GM12878 (cell line): Measurements from ENCODE around the gene GDF3. TPM values are rescaled to one million over a fixed set of nuclear protein-coding genes. Genes with fewer than 3 reads are reported as not detected.
"Not testable (repeated sequence)": the region's sequence is repeated elsewhere in the genome, so short reads cannot be mapped to it uniquely, and the experiment has no call there.

Source experiments
- ATAC-seq: fragments of 200-7000 bp; cut with Tn5 transposase; 3 replicates; pipeline ENCODE4 v1.9.1; 2020; ENCODE audit warnings: mild to moderate bottlenecking, moderate library complexity
- BruUV-seq: library from RNA; stranded (reverse); fragments of 400-500 nt; replicated peaks from 2 replicates; lab custom pipeline; 2021; lab: Mats Ljungman, UMichigan
- CTCF ChIA-PET: fragments of 300-600 bp; sonication (Branson Sonifier 250); formaldehyde crosslinking; extraction: SDS; loops from one replicate; lab custom pipeline; 2021; ENCODE audit warnings: inconsistent platforms; lab: Yijun Ruan, JAX
- POLR2A ChIA-PET: fragments of 350-600 bp; formaldehyde crosslinking; extraction: SDS; loops from one replicate; lab custom pipeline; 2021; ENCODE audit warnings: inconsistent platforms; lab: Charles Lee
- RAD21 ChIA-PET: fragments of 300-600 bp; sonication (Branson Sonifier 250); formaldehyde crosslinking; loops from one replicate; lab custom pipeline; 2023; ENCODE audit warnings: antibody characterized with exemption; ENCODE audit not compliant: unreplicated experiment; lab: Charles Lee
- SMC1A ChIA-PET: fragments of 300-600 bp; sonication (Branson Sonifier 250); formaldehyde crosslinking; loops from one replicate; lab custom pipeline; 2023; ENCODE audit not compliant: unreplicated experiment, uncharacterized antibody; lab: Charles Lee
- DNase-seq: peaks from one replicate; pipeline ENCODE4 v3.0.0-alpha.2; 2011; ENCODE audit warnings: low read depth, low spot score
- FAIRE-seq: peaks from 3 replicates; lab custom pipeline; 2011; peaks lifted over from hg19 to GRCh38; lab: Jason Lieb, UNC
- H2AFZ ChIP-seq: 2 replicates; pipeline ENCODE4 v1.6.0; 2011; ENCODE audit warnings: low read depth, low read length, control low read depth; ENCODE audit not compliant: control insufficient read depth
- H3K27ac ChIP-seq: 2 replicates; pipeline ENCODE4 v1.5.1; 2011; ENCODE audit warnings: control low read depth; ENCODE audit not compliant: control insufficient read depth, insufficient read depth
- H3K27me3 ChIP-seq, 2 experiments: replicated peaks in 1 of 2; 2 replicates each; pipeline versions ENCODE4 v1.6.0 to v1.6.1; 2011; ENCODE audit warnings: low read length in 1 of 2; ENCODE audit not compliant: control insufficient read depth in 2 of 2, insufficient read depth in 2 of 2
- H3K36me3 ChIP-seq, 2 experiments: 2 replicates each; pipeline ENCODE4 v1.5.1; 2011; ENCODE audit warnings: low read length in 1 of 2; ENCODE audit not compliant: control insufficient read depth in 2 of 2, insufficient read depth in 2 of 2
- H3K4me1 ChIP-seq: 2 replicates; pipeline ENCODE4 v1.6.1; 2011; ENCODE audit warnings: mild to moderate bottlenecking, low read length, moderate library complexity, mixed read lengths; ENCODE audit not compliant: control insufficient read depth, insufficient read depth
- H3K4me2 ChIP-seq: 2 replicates; pipeline ENCODE4 v1.6.0; 2011; ENCODE audit warnings: control low read depth; ENCODE audit not compliant: control insufficient read depth, insufficient read depth
- H3K4me3 ChIP-seq: fragments of 200-600 bp; sonication (generic); 2 replicates; pipeline ENCODE4 v1.5.1; 2016
- H3K79me2 ChIP-seq: 2 replicates; pipeline ENCODE4 v1.6.0; 2011; ENCODE audit warnings: low read length; ENCODE audit not compliant: control insufficient read depth, insufficient read depth
- H3K9ac ChIP-seq: 2 replicates; pipeline ENCODE4 v1.8.0; 2011; ENCODE audit warnings: low read length, control low read depth, mixed read lengths; ENCODE audit not compliant: control insufficient read depth, insufficient read depth
- H3K9me3 ChIP-seq: replicated peaks from 3 replicates; pipeline ENCODE4 v1.5.1; 2011; ENCODE audit warnings: mild to moderate bottlenecking, low read length; ENCODE audit not compliant: control insufficient read depth, insufficient read depth
- H4K20me1 ChIP-seq: 2 replicates; pipeline ENCODE4 v1.6.0; 2011; ENCODE audit not compliant: control insufficient read depth, insufficient read depth
- NFYB ChIP-seq: IDR thresholded peaks from 2 replicates; pipeline ENCODE4 v1.6.1; 2011; ENCODE audit warnings: low read depth, mild to moderate bottlenecking, low read length, improper control_type of control experiment, moderate library complexity; ENCODE audit not compliant: insufficient read depth
- RUNX3 ChIP-seq: IDR thresholded peaks from 2 replicates; pipeline ENCODE4 v1.6.1; 2012; ENCODE audit warnings: low read length, inconsistent platforms
- SP1 ChIP-seq: IDR thresholded peaks from one replicate; pipeline ENCODE4 v1.6.1; 2011; ENCODE audit warnings: low read depth, low read length
- WGBS: methylation state at CpG from one replicate; pipeline ENCODE4 v1.1.6; 2016; ENCODE audit warnings: low lambda C conversion rate; ENCODE audit not compliant: insufficient replicate concordance, insufficient coverage; ENCODE audit errors: missing lambda C conversion rate; 5-methylcytosine and 5-hydroxymethylcytosine counted together
- in situ Hi-C: fragments of 300-500 bp; cut with MboI; formaldehyde crosslinking; loops from 9 replicates; pipeline ENCODE4 v1.14.3; 2018; ENCODE audit warnings: mixed read lengths
- intact Hi-C: fragments of 100-400 bp; cut with micrococcal nuclease; formaldehyde crosslinking; loops from one replicate; pipeline ENCODE4 v1.14.2; 2022; ENCODE audit not compliant: unreplicated experiment
- polyA plus RNA-seq, 11 experiments: library from polyadenylated mRNA; depleted of rRNA in 4 of 11; unstranded in 6 of 11; stranded (reverse) in 5 of 11; fragments of >200 nt; fragmentation: Nextera tagmentation in 4 of 11; fragmentation: Illumina TruSeq in 1 of 11; extraction: Ambion mirVana in 4 of 11; extraction: Trizol in 1 of 11; gene quantifications; 1 replicate in 1 of 11; 2 replicates in 10 of 11; pipeline versions ENCODE4 v1.2.1 to v1.2.3, GENCODE V29; 2011 to 2016; ENCODE audit warnings: inconsistent platforms in 2 of 11, missing spikeins in 2 of 11, low read depth in 1 of 11
- total RNA-seq, 4 experiments: library from RNA; depleted of rRNA in 3 of 4; stranded (reverse); fragments of >200 nt in 3 of 4; fragmentation: Illumina TruSeq in 1 of 4; extraction: Trizol in 1 of 4; gene quantifications; 2 replicates each; pipeline versions ENCODE4 v1.2.1 to v1.2.3, GENCODE V29; 2013 to 2021

Gene GDF3
- total and polyA plus RNA-seq, 10 of the 15 experiments (the other 5 are each of a cell fraction or from before 2014, with no cell fraction given): not detected

- WGBS: 3% methylated on average over 40 of the region's 40 CpGs
- H3K27ac ChIP-seq, H2AFZ ChIP-seq, H3K9me3 ChIP-seq, FAIRE-seq, H3K9ac ChIP-seq, H3K36me3 ChIP-seq, BruUV-seq, H3K4me1 ChIP-seq, H3K27me3 ChIP-seq, H4K20me1 ChIP-seq, H3K4me3 ChIP-seq, in situ Hi-C loops, H3K79me2 ChIP-seq, DNase-seq: not testable (repeated sequence)
- ATAC-seq: peak; percentile 17
- POLR2A ChIA-PET: interaction anchor here (0.6 kb wide), 1 partner anchor 329 kb away, joined by 4 read pairs; no protein-coding TSS in a partner anchor
- SMC1A ChIA-PET: interaction anchor here (0.6 to 1.1 kb wide), 2 partner anchors 40 to 420 kb away, joined by 3 read pairs; no protein-coding TSS in a partner anchor
- CTCF ChIA-PET: interaction anchor here (0.6 to 3.7 kb wide), 8 partner anchors 11 to 469 kb away, joined by 3 to 25 read pairs (median 4); no protein-coding TSS in a partner anchor
- peak overlapping the region; percentile 55; the same call in 1 of the 2 replicates for H3K4me2 ChIP-seq
- RAD21 ChIA-PET: interaction anchor here (1.2 kb wide), 1 partner anchor 330 kb away, joined by 3 read pairs; no protein-coding TSS in a partner anchor
- intact Hi-C loops: loop anchor here (10.0 kb wide), 1 partner anchor 164 kb away; no protein-coding TSS in a partner anchor
- TF ChIP-seq SP1: peak; percentile 50
- TF ChIP-seq RUNX3: peak; percentile 61
- peak; percentile 70 for TF ChIP-seq NFYB
These were observed 55.2 kb downstream of the GDF3 start for GRCh38 chr12:7640123-7640995.

Other genes starting within 250 kb of the GDF3 start
Only the 7 nearest of the 8 such genes appear.
- not detected in 2 replicates for gene CD163, start 192.0 kb downstream of the GDF3 start, total RNA-seq (2014; rRNA removed)
- not detected in 2 replicates for gene CD163, start 192.0 kb downstream of the GDF3 start, total RNA-seq (2014; rRNA removed; fragmentation: Illumina TruSeq; extraction: Trizol)
- gene CD163, start 192.0 kb downstream of the GDF3 start, total RNA-seq (2021): 0.27 and 0.74 TPM in 2 replicates
- not detected in 2 replicates for gene CD163, start 192.0 kb downstream of the GDF3 start, polyA plus RNA-seq (2011; rRNA removed)
- not detected in 2 replicates for gene CD163, start 192.0 kb downstream of the GDF3 start, polyA plus RNA-seq (2014; fragmentation: Illumina TruSeq; extraction: Trizol)
- not detected for gene CD163, start 192.0 kb downstream of the GDF3 start, polyA plus RNA-seq (2014; fragmentation: Nextera tagmentation; extraction: Ambion mirVana)
- gene CD163, start 192.0 kb downstream of the GDF3 start, polyA plus RNA-seq (2014; rRNA removed): not detected in 2 replicates
- not detected for gene CD163, start 192.0 kb downstream of the GDF3 start, polyA plus RNA-seq (2016; fragmentation: Nextera tagmentation; extraction: Ambion mirVana)
- gene APOBEC1, start 29.9 kb downstream of the GDF3 start, total RNA-seq (2014; rRNA removed): not detected in 2 replicates
- gene APOBEC1, start 29.9 kb downstream of the GDF3 start, total RNA-seq (2014; rRNA removed; fragmentation: Illumina TruSeq; extraction: Trizol): not detected in 2 replicates
- not detected in 2 replicates for gene APOBEC1, start 29.9 kb downstream of the GDF3 start, total RNA-seq (2021)
- not detected in 2 replicates for gene APOBEC1, start 29.9 kb downstream of the GDF3 start, polyA plus RNA-seq (2011; rRNA removed)
- gene APOBEC1, start 29.9 kb downstream of the GDF3 start, polyA plus RNA-seq (2014; fragmentation: Illumina TruSeq; extraction: Trizol): not detected in 2 replicates
- gene APOBEC1, start 29.9 kb downstream of the GDF3 start, polyA plus RNA-seq (2014; fragmentation: Nextera tagmentation; extraction: Ambion mirVana): not detected
- not detected in 2 replicates for gene APOBEC1, start 29.9 kb downstream of the GDF3 start, polyA plus RNA-seq (2014; rRNA removed)
- gene APOBEC1, start 29.9 kb downstream of the GDF3 start, polyA plus RNA-seq (2016; fragmentation: Nextera tagmentation; extraction: Ambion mirVana): not detected
- gene DPPA3, start 15.7 kb upstream of the GDF3 start, total RNA-seq (2014; rRNA removed): not detected in 2 replicates
- gene DPPA3, start 15.7 kb upstream of the GDF3 start, total RNA-seq (2014; rRNA removed; fragmentation: Illumina TruSeq; extraction: Trizol): not detected in 2 replicates
- not detected in 2 replicates for gene DPPA3, start 15.7 kb upstream of the GDF3 start, total RNA-seq (2021)
- gene DPPA3, start 15.7 kb upstream of the GDF3 start, polyA plus RNA-seq (2011; rRNA removed): 0.07 TPM in 1 of 2 replicates, not detected in the other
- gene DPPA3, start 15.7 kb upstream of the GDF3 start, polyA plus RNA-seq (2014; fragmentation: Illumina TruSeq; extraction: Trizol): not detected in 2 replicates
- gene DPPA3, start 15.7 kb upstream of the GDF3 start, polyA plus RNA-seq (2014; fragmentation: Nextera tagmentation; extraction: Ambion mirVana): under 1 TPM in 1 of 2 experiments, not detected in 1; 0.05 TPM
- not detected in 2 replicates for gene DPPA3, start 15.7 kb upstream of the GDF3 start, polyA plus RNA-seq (2014; rRNA removed)
- gene DPPA3, start 15.7 kb upstream of the GDF3 start, polyA plus RNA-seq (2016; fragmentation: Nextera tagmentation; extraction: Ambion mirVana): not detected
- 2.4 and 5.5 TPM in 2 replicates for gene CLEC4C, start 51.6 kb upstream of the GDF3 start, total RNA-seq (2014; rRNA removed)
- 6.5 and 7.1 TPM in 2 replicates for gene CLEC4C, start 51.6 kb upstream of the GDF3 start, total RNA-seq (2014; rRNA removed; fragmentation: Illumina TruSeq; extraction: Trizol)
- 3.7 and 3.8 TPM in 2 replicates for gene CLEC4C, start 51.6 kb upstream of the GDF3 start, total RNA-seq (2021)
- gene CLEC4C, start 51.6 kb upstream of the GDF3 start, polyA plus RNA-seq (2011; rRNA removed): 0.38 and 0.84 TPM in 2 replicates
- gene CLEC4C, start 51.6 kb upstream of the GDF3 start, polyA plus RNA-seq (2014; fragmentation: Illumina TruSeq; extraction: Trizol): 5.0 and 5.3 TPM in 2 replicates
- 10 to 100 TPM in 1 of 2 experiments, 1 to 10 TPM in 1; 9.9 to 12.2 TPM for gene CLEC4C, start 51.6 kb upstream of the GDF3 start, polyA plus RNA-seq (2014; fragmentation: Nextera tagmentation; extraction: Ambion mirVana)
- 2.7 and 3.5 TPM in 2 replicates for gene CLEC4C, start 51.6 kb upstream of the GDF3 start, polyA plus RNA-seq (2014; rRNA removed)
- gene CLEC4C, start 51.6 kb upstream of the GDF3 start, polyA plus RNA-seq (2016; fragmentation: Nextera tagmentation; extraction: Ambion mirVana): 1 to 10 TPM; 1.2 to 1.9 TPM
- gene NANOGNB, start 69.4 kb upstream of the GDF3 start, total RNA-seq (2014; rRNA removed): not detected in 2 replicates
- gene NANOGNB, start 69.4 kb upstream of the GDF3 start, total RNA-seq (2014; rRNA removed; fragmentation: Illumina TruSeq; extraction: Trizol): not detected in 2 replicates
- not detected in 2 replicates for gene NANOGNB, start 69.4 kb upstream of the GDF3 start, total RNA-seq (2021)
- not detected in 2 replicates for gene NANOGNB, start 69.4 kb upstream of the GDF3 start, polyA plus RNA-seq (2011; rRNA removed)
- gene NANOGNB, start 69.4 kb upstream of the GDF3 start, polyA plus RNA-seq (2014; fragmentation: Illumina TruSeq; extraction: Trizol): not detected in 2 replicates
- gene NANOGNB, start 69.4 kb upstream of the GDF3 start, polyA plus RNA-seq (2014; fragmentation: Nextera tagmentation; extraction: Ambion mirVana): not detected
- gene NANOGNB, start 69.4 kb upstream of the GDF3 start, polyA plus RNA-seq (2014; rRNA removed): not detected in 2 replicates
- not detected for gene NANOGNB, start 69.4 kb upstream of the GDF3 start, polyA plus RNA-seq (2016; fragmentation: Nextera tagmentation; extraction: Ambion mirVana)
- not detected in 2 replicates for gene NANOG, start 93.6 kb upstream of the GDF3 start, total RNA-seq (2014; rRNA removed)
- gene NANOG, start 93.6 kb upstream of the GDF3 start, total RNA-seq (2014; rRNA removed; fragmentation: Illumina TruSeq; extraction: Trizol): not detected in 2 replicates
- 0.29 and 0.51 TPM in 2 replicates for gene NANOG, start 93.6 kb upstream of the GDF3 start, total RNA-seq (2021)
- gene NANOG, start 93.6 kb upstream of the GDF3 start, polyA plus RNA-seq (2011; rRNA removed): 0.04 TPM in 1 of 2 replicates, not detected in the other
- not detected in 2 replicates for gene NANOG, start 93.6 kb upstream of the GDF3 start, polyA plus RNA-seq (2014; fragmentation: Illumina TruSeq; extraction: Trizol)
- not detected for gene NANOG, start 93.6 kb upstream of the GDF3 start, polyA plus RNA-seq (2014; fragmentation: Nextera tagmentation; extraction: Ambion mirVana)
- 0.01 TPM in 1 of 2 replicates, not detected in the other for gene NANOG, start 93.6 kb upstream of the GDF3 start, polyA plus RNA-seq (2014; rRNA removed)
- not detected for gene NANOG, start 93.6 kb upstream of the GDF3 start, polyA plus RNA-seq (2016; fragmentation: Nextera tagmentation; extraction: Ambion mirVana)
- 0.11 TPM in 1 of 2 replicates, not detected in the other for gene SLC2A14, start 177.1 kb upstream of the GDF3 start, total RNA-seq (2014; rRNA removed)
- 0.28 and 0.31 TPM in 2 replicates for gene SLC2A14, start 177.1 kb upstream of the GDF3 start, total RNA-seq (2014; rRNA removed; fragmentation: Illumina TruSeq; extraction: Trizol)
- gene SLC2A14, start 177.1 kb upstream of the GDF3 start, total RNA-seq (2021): 0.21 and 0.69 TPM in 2 replicates
- 0.31 and 0.58 TPM in 2 replicates for gene SLC2A14, start 177.1 kb upstream of the GDF3 start, polyA plus RNA-seq (2011; rRNA removed)
- gene SLC2A14, start 177.1 kb upstream of the GDF3 start, polyA plus RNA-seq (2014; fragmentation: Illumina TruSeq; extraction: Trizol): 0.06 TPM in 1 of 2 replicates, not detected in the other
- under 1 TPM; 0.05 to 0.14 TPM for gene SLC2A14, start 177.1 kb upstream of the GDF3 start, polyA plus RNA-seq (2014; fragmentation: Nextera tagmentation; extraction: Ambion mirVana)
- not detected in 2 replicates for gene SLC2A14, start 177.1 kb upstream of the GDF3 start, polyA plus RNA-seq (2014; rRNA removed)
- under 1 TPM; 0.19 to 0.33 TPM for gene SLC2A14, start 177.1 kb upstream of the GDF3 start, polyA plus RNA-seq (2016; fragmentation: Nextera tagmentation; extraction: Ambion mirVana)